A549 (cell line): Measurements from ENCODE around the gene TFDP2. TPM values are rescaled to one million over a fixed set of nuclear protein-coding genes. Genes with fewer than 3 reads are reported as not detected.

Experiments
- ATAC-seq, 2 experiments: fragments of 200-7000 bp in 1 of 2; fragments of >200 bp in 1 of 2; cut with Nextera tagmentation in 1 of 2; cut with Tn5 transposase in 1 of 2; 3 replicates each; pipeline versions ENCODE4 v1.8.0 to v1.9.1; 2018 to 2020; ENCODE audit warnings: mild to moderate bottlenecking in 1 of 2, moderate library complexity in 1 of 2
- CTCF ChIA-PET: fragments of 300-600 bp; sonication (Branson Sonifier 250); formaldehyde crosslinking; extraction: SDS; loops from one replicate; lab custom pipeline; 2021; ENCODE audit warnings: antibody characterized with exemption, inconsistent platforms; lab: Yijun Ruan, JAX
- POLR2A ChIA-PET: fragments of 350-600 bp; formaldehyde crosslinking; extraction: SDS; loops from one replicate; lab custom pipeline; 2021; ENCODE audit warnings: antibody characterized with exemption, inconsistent platforms; lab: Yijun Ruan, JAX
- DNase-seq, 2 experiments: peaks; one replicate each; pipeline versions ENCODE4 v3.0.0 to v3.0.0-alpha.2; 2011 to 2016; ENCODE audit warnings: low read depth in 1 of 2, low spot score in 1 of 2
- FAIRE-seq: peaks from 2 replicates; lab custom pipeline; 2011; peaks lifted over from hg19 to GRCh38; lab: Jason Lieb, UNC
- H3K27ac ChIP-seq, 2 experiments: fragments of >200 bp; sonication (Bioruptor Twin); formaldehyde crosslinking; 3 replicates each; pipeline ENCODE4 v1.5.1; 2016 to 2017
- H3K4me1 ChIP-seq: fragments of >200 bp; sonication (Bioruptor Twin); formaldehyde crosslinking; 3 replicates; pipeline ENCODE4 v1.6.1; 2016
- H3K4me2 ChIP-seq: fragments of >200 bp; sonication (Bioruptor Twin); formaldehyde crosslinking; 3 replicates; pipeline ENCODE4 v1.6.1; 2016
- H3K4me3 ChIP-seq: fragments of >200 bp; sonication (Bioruptor Twin); formaldehyde crosslinking; 3 replicates; pipeline ENCODE4 v1.5.1; 2016
- H3K9me3 ChIP-seq: fragments of >200 bp; sonication (Bioruptor Twin); formaldehyde crosslinking; 3 replicates; pipeline ENCODE4 v1.6.1; 2016
- CBX8 ChIP-seq: fragments of 200-600 bp; sonication (generic); IDR thresholded peaks from 2 replicates; pipeline ENCODE4 v1.6.1; 2016
- CEBPB ChIP-seq, 2 experiments: fragments of >200 bp in 1 of 2; sonication (Bioruptor Twin) in 1 of 2; formaldehyde crosslinking in 1 of 2; IDR thresholded peaks; 2 replicates each; pipeline ENCODE4 v1.6.1; 2012 to 2016
- CHD4 ChIP-seq: fragments of 200-600 bp; sonication (generic); IDR thresholded peaks from 2 replicates; pipeline ENCODE4 v1.6.1; 2016; ENCODE audit warnings: antibody characterized with exemption, mild to moderate bottlenecking, borderline replicate concordance
- EHF ChIP-seq: fragments of 250-450 bp; sonication (Bioruptor Pico); IDR thresholded peaks from 2 replicates; pipeline ENCODE4 v1.5.0; 2020; ENCODE audit warnings: mild to moderate bottlenecking
- EHMT2 ChIP-seq: fragments of 200-600 bp; sonication (generic); IDR thresholded peaks from 2 replicates; pipeline ENCODE4 v1.6.1; 2016; ENCODE audit warnings: antibody characterized with exemption, low read depth, mild to moderate bottlenecking, moderate library complexity
- EP300 ChIP-seq, 2 experiments: fragments of >200 bp; sonication (Bioruptor Twin); formaldehyde crosslinking; IDR thresholded peaks; 2 replicates in 1 of 2; 3 replicates in 1 of 2; pipeline ENCODE4 v1.6.1; 2016 to 2017
- FOXS1 ChIP-seq: fragments of 250-450 bp; sonication (Bioruptor Pico); IDR thresholded peaks from 2 replicates; pipeline ENCODE4 v1.5.0; 2020; ENCODE audit warnings: mild to moderate bottlenecking, moderate library complexity
- HDAC2 ChIP-seq: fragments of 200-600 bp; sonication (generic); IDR thresholded peaks from 2 replicates; pipeline ENCODE4 v1.6.1; 2016
- HEYL ChIP-seq: fragments of 250-450 bp; sonication (Bioruptor Pico); IDR thresholded peaks from 2 replicates; pipeline ENCODE4 v1.8.0; 2021; ENCODE audit warnings: mild to moderate bottlenecking, moderate library complexity
- HOXA7 ChIP-seq: fragments of 250-450 bp; sonication (Bioruptor Pico); IDR thresholded peaks from 2 replicates; pipeline ENCODE4 v1.5.0; 2020; ENCODE audit warnings: mild to moderate bottlenecking, moderate library complexity
- HOXB13 ChIP-seq: fragments of 250-450 bp; sonication (Bioruptor Pico); IDR thresholded peaks from 2 replicates; pipeline ENCODE4 v1.5.0; 2020; ENCODE audit warnings: low read depth, mild to moderate bottlenecking, moderate library complexity
- HOXB5 ChIP-seq: fragments of 250-450 bp; sonication (Bioruptor Pico); IDR thresholded peaks from 2 replicates; pipeline ENCODE4 v1.5.0; 2020; ENCODE audit warnings: mild to moderate bottlenecking, moderate library complexity
- JUN ChIP-seq, 2 experiments: fragments of >200 bp; sonication (Bioruptor Twin); formaldehyde crosslinking; IDR thresholded peaks; 2 replicates in 1 of 2; 3 replicates in 1 of 2; pipeline ENCODE4 v1.6.1; 2016 to 2017
- MAFK ChIP-seq: fragments of 450-650 bp; IDR thresholded peaks from 2 replicates; pipeline ENCODE4 v1.6.1; 2014; ENCODE audit not compliant: partially characterized antibody
- MAZ ChIP-seq: fragments of 150-350 bp; IDR thresholded peaks from 2 replicates; pipeline ENCODE4 v1.6.1; 2014; ENCODE audit warnings: antibody characterized with exemption, low read depth, low read length, borderline replicate concordance
- MYC ChIP-seq: IDR thresholded peaks from 2 replicates; pipeline ENCODE4 v1.6.1; 2012; ENCODE audit warnings: mild to moderate bottlenecking, inconsistent platforms, low read length, improper control_type of control experiment, borderline replicate concordance
- NPAS2 ChIP-seq: fragments of 250-450 bp; sonication (Bioruptor Pico); IDR thresholded peaks from 2 replicates; pipeline ENCODE4 v1.8.0; 2022; ENCODE audit warnings: mild to moderate bottlenecking, moderate library complexity, borderline replicate concordance
- POLR2A ChIP-seq: IDR thresholded peaks from 2 replicates; pipeline ENCODE4 v1.6.1; 2012; ENCODE audit warnings: mild to moderate bottlenecking, low read length
- RNF2 ChIP-seq: fragments of 200-600 bp; sonication (generic); IDR thresholded peaks from 2 replicates; pipeline ENCODE4 v1.6.1; 2016; ENCODE audit warnings: low read depth, mild to moderate bottlenecking, antibody characterized with exemption, moderate library complexity, borderline replicate concordance
- TP53 ChIP-seq: fragments of 250-450 bp; sonication (Bioruptor Pico); IDR thresholded peaks from 2 replicates; pipeline ENCODE4 v1.5.0; 2021; ENCODE audit warnings: mild to moderate bottlenecking, moderate library complexity
- ZSCAN20 ChIP-seq: fragments of 250-450 bp; sonication (Bioruptor Pico); IDR thresholded peaks from 2 replicates; pipeline ENCODE4 v1.8.0; 2022; ENCODE audit warnings: mild to moderate bottlenecking, moderate library complexity
- WGBS: methylation state at CpG from one replicate; pipeline ENCODE4 v1.1.6; 2017; ENCODE audit errors: missing lambda C conversion rate; 5-methylcytosine and 5-hydroxymethylcytosine counted together
- polyA plus RNA-seq, 4 experiments: library from polyadenylated mRNA; depleted of rRNA in 3 of 4; stranded (reverse); fragments of >200 nt; fragmentation: RNase III in 1 of 4; extraction: RNeasy Plus Mini Kit Qiagen cat#74134 plus additional on column Dnase treatment in 1 of 4; gene quantifications; 2 replicates in 3 of 4; 3 replicates in 1 of 4; pipeline ENCODE4 v1.2.3, GENCODE V29; 2011 to 2017
- TF ChIP-seq, protein P1 (sequence below): fragments of 250-450 bp; sonication (Bioruptor Pico); IDR thresholded peaks from 2 replicates; pipeline ENCODE4 v1.5.0; 2021; ENCODE audit warnings: mild to moderate bottlenecking, moderate library complexity, borderline replicate concordance
- TF ChIP-seq, protein P2 (sequence below): IDR thresholded peaks from 2 replicates; pipeline ENCODE4 v1.6.1; 2012
- TF ChIP-seq, protein P3 (sequence below): fragments of 250-450 bp; sonication (Bioruptor Pico); IDR thresholded peaks from 2 replicates; pipeline ENCODE4 v1.5.0; 2020; ENCODE audit warnings: low read depth, mild to moderate bottlenecking, moderate library complexity
- TF ChIP-seq, protein P4 (sequence below): fragments of >200 bp; sonication (Bioruptor Twin); formaldehyde crosslinking; IDR thresholded peaks from 3 replicates; pipeline ENCODE4 v1.6.1; 2016
- TF ChIP-seq, protein P5 (sequence below): fragments of >200 bp; sonication (Bioruptor Twin); formaldehyde crosslinking; IDR thresholded peaks from 2 replicates; pipeline ENCODE4 v1.6.1; 2016
- TF ChIP-seq, protein P6 (sequence below): fragments of 450-650 bp; IDR thresholded peaks from 2 replicates; pipeline ENCODE4 v1.6.1; 2014; ENCODE audit warnings: antibody characterized with exemption
- TF ChIP-seq, protein P7 (sequence below): fragments of >200 bp; sonication (Bioruptor Twin); formaldehyde crosslinking; IDR thresholded peaks from 3 replicates; pipeline ENCODE4 v1.5.1; 2016

Gene TFDP2
- polyA plus RNA-seq, 2 of the 4 experiments (the other 2 are of a cell fraction) = 9.6 to 61.5 TPM

DNA sequence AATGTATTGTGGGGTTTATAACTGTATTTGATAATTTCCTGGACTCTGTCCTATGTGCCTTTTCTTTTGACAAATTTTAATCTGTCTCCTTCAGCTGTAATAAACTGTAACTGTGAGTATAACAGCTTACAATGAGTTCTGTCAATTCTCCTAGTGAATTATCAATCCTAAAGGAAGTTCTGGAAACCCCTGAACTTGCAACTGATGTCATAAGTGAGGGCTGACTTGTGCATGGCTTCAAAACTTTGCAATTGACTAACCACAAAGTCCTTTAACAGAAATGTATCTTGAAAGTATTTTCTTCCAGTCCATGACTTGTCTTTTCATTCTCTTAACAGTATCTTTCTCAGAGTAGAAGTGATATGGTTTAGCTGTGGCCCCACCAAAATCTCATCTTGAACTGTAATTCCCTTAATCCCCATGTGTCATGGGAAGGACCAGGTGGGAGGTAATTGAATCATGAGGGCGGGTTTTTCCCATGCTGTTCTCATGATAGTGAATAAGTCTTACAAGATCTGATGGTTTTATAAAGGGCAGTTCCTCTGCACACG lies 108.3 kb downstream of the TFDP2 start:
- Histone ChIP-seq H3K9me3 (no peaks in the 10 kb centered on the region), H3K4me2 (no peak overlapping the region), H3K27ac (no peak overlapping the region), H3K4me3 (no peak overlapping the region), H3K4me1 (peaks cover 6% of the 10 kb centered on the region)
- TF ChIP-seq, protein P1, sequence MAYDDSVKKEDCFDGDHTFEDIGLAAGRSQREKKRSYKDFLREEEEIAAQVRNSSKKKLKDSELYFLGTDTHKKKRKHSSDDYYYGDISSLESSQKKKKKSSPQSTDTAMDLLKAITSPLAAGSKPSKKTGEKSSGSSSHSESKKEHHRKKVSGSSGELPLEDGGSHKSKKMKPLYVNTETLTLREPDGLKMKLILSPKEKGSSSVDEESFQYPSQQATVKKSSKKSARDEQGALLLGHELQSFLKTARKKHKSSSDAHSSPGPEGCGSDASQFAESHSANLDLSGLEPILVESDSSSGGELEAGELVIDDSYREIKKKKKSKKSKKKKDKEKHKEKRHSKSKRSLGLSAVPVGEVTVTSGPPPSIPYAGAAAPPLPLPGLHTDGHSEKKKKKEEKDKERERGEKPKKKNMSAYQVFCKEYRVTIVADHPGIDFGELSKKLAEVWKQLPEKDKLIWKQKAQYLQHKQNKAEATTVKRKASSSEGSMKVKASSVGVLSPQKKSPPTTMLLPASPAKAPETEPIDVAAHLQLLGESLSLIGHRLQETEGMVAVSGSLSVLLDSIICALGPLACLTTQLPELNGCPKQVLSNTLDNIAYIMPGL (CRISPR knock-in tag) = no peak
- TF ChIP-seq ZSCAN20 (CRISPR knock-in tag) (no peak), MAZ (no peak), POLR2A (no peak), EP300 (IDR thresholded peaks at IDR 0.05) (no peak), HOXB13 (CRISPR knock-in tag) (no peak), FOXS1 (CRISPR knock-in tag) (no peak), RNF2 (no peak), EHF (CRISPR knock-in tag) (no peak), TP53 (CRISPR knock-in tag) (no peak), CBX8 (no peak), HDAC2 (no peak), NPAS2 (no peak), JUN (IDR thresholded peaks at IDR 0.05) (no peak)
- TF ChIP-seq, protein P2, sequence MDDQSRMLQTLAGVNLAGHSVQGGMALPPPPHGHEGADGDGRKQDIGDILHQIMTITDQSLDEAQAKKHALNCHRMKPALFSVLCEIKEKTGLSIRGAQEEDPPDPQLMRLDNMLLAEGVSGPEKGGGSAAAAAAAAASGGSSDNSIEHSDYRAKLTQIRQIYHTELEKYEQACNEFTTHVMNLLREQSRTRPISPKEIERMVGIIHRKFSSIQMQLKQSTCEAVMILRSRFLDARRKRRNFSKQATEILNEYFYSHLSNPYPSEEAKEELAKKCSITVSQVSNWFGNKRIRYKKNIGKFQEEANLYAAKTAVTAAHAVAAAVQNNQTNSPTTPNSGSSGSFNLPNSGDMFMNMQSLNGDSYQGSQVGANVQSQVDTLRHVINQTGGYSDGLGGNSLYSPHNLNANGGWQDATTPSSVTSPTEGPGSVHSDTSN = no peak
- TF ChIP-seq, protein P3, sequence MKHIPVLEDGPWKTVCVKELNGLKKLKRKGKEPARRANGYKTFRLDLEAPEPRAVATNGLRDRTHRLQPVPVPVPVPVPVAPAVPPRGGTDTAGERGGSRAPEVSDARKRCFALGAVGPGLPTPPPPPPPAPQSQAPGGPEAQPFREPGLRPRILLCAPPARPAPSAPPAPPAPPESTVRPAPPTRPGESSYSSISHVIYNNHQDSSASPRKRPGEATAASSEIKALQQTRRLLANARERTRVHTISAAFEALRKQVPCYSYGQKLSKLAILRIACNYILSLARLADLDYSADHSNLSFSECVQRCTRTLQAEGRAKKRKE (CRISPR knock-in tag) = no peak
- TF ChIP-seq, protein P4, sequence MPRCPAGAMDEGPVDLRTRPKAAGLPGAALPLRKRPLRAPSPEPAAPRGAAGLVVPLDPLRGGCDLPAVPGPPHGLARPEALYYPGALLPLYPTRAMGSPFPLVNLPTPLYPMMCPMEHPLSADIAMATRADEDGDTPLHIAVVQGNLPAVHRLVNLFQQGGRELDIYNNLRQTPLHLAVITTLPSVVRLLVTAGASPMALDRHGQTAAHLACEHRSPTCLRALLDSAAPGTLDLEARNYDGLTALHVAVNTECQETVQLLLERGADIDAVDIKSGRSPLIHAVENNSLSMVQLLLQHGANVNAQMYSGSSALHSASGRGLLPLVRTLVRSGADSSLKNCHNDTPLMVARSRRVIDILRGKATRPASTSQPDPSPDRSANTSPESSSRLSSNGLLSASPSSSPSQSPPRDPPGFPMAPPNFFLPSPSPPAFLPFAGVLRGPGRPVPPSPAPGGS = no peak
- no peak for DNase-seq
- ChIA-PET CTCF (no interaction called here), POLR2A (no interaction called here)
- no peak for FAIRE-seq
- ATAC-seq = no peak
- WGBS = 97% methylated on average over 2 of the region's 2 CpGs

DNA sequence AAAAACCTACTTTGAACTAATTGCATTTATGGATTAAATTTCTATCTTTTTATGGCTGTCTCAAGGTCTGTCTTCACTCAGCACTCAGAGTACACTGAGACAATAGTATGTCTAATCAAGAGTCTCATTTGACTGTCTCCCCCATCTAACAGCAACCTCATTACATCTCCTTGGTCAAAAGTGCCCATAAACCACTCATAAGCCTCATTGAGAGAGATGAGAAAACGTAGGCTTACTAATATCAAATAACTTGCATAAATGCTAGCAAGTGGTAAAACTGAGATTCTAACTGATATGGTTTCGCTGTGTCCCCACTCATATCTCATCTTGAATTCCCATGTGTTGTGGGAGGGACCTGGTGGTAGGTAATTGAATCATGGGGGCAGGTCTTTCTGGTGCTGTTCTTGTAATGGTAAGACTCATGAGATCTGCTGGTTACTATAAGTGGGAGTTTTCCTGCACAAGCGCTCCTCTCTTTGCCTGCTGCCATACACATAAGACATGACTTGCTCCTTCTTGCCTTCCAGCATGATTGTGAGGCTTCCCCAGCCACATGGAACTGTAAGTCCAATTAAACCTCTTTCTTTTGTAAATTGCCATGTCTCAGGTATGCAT lies 113.9 kb downstream of the TFDP2 start:
- H3K9me3 ChIP-seq = no peaks in the 10 kb centered on the region
- no peak for ATAC-seq
- H3K27ac ChIP-seq = no peak overlapping the region
- TF ChIP-seq EP300 (IDR thresholded peaks at IDR 0.05) (no peak), CHD4 (no peak), EHF (CRISPR knock-in tag) (no peak), HOXB5 (CRISPR knock-in tag) (no peak), HOXA7 (CRISPR knock-in tag) (no peak), MYC (no peak), HOXB13 (CRISPR knock-in tag) (no peak), HDAC2 (no peak), EHMT2 (no peak), MAFK (no peak), CEBPB (IDR thresholded peaks at IDR 0.05) (no peak), HEYL (CRISPR knock-in tag) (no peak)
- TF ChIP-seq, protein P5, sequence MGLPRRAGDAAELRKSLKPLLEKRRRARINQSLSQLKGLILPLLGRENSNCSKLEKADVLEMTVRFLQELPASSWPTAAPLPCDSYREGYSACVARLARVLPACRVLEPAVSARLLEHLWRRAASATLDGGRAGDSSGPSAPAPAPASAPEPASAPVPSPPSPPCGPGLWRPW = no peak
- TF ChIP-seq, protein P6, sequence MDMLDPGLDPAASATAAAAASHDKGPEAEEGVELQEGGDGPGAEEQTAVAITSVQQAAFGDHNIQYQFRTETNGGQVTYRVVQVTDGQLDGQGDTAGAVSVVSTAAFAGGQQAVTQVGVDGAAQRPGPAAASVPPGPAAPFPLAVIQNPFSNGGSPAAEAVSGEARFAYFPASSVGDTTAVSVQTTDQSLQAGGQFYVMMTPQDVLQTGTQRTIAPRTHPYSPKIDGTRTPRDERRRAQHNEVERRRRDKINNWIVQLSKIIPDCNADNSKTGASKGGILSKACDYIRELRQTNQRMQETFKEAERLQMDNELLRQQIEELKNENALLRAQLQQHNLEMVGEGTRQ = no peak
- TF ChIP-seq, protein P7, sequence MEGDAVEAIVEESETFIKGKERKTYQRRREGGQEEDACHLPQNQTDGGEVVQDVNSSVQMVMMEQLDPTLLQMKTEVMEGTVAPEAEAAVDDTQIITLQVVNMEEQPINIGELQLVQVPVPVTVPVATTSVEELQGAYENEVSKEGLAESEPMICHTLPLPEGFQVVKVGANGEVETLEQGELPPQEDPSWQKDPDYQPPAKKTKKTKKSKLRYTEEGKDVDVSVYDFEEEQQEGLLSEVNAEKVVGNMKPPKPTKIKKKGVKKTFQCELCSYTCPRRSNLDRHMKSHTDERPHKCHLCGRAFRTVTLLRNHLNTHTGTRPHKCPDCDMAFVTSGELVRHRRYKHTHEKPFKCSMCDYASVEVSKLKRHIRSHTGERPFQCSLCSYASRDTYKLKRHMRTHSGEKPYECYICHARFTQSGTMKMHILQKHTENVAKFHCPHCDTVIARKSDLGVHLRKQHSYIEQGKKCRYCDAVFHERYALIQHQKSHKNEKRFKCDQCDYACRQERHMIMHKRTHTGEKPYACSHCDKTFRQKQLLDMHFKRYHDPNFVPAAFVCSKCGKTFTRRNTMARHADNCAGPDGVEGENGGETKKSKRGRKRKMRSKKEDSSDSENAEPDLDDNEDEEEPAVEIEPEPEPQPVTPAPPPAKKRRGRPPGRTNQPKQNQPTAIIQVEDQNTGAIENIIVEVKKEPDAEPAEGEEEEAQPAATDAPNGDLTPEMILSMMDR = no peak
- TF ChIP-seq, all 56 proteins: peak for 0
- WGBS = 82% methylated on average over 3 of the region's 3 CpGs
- ChIA-PET POLR2A (no interaction called here), CTCF (no interaction called here)
- DNase-seq = no peak
- H3K4me3 ChIP-seq = no peak overlapping the region
- no peak overlapping the region for H3K4me2 ChIP-seq
- no peak for FAIRE-seq
- peaks cover 6% of the 10 kb centered on the region for H3K4me1 ChIP-seq
